Natural killer cell (primary cell): ENCODE data around the gene MICALL1. TPM values are rescaled to one million over a fixed set of nuclear protein-coding genes. Genes with fewer than 3 reads are reported as not detected.

Experiments used
- ATAC-seq, 3 donors: fragments of 150-1000 bp in 2 of 3; fragments of 200-7000 bp in 1 of 3; cut with Tn5 transposase; 1 replicate in 1 of 3; 2 replicates in 2 of 3; pipeline ENCODE4 v1.10.0; 2021; ENCODE audit warnings: mild to moderate bottlenecking in 2 of 3, moderate library complexity in 2 of 3
- DNase-seq, 2 donors: peaks; one replicate each; pipeline versions ENCODE4 v3.0.0 to v3.0.0-alpha.2; 2013 to 2021; ENCODE audit warnings: mixed read lengths in 1 of 2
- H3K27ac ChIP-seq: one replicate; pipeline ENCODE4 v1.5.1; 2013; ENCODE audit warnings: mild to moderate bottlenecking, low read length
- H3K27me3 ChIP-seq: one replicate; pipeline ENCODE4 v1.6.1; 2013; ENCODE audit warnings: low read length; ENCODE audit not compliant: control insufficient read depth, insufficient read depth
- H3K36me3 ChIP-seq: one replicate; pipeline ENCODE4 v1.6.1; 2013; ENCODE audit warnings: low read length; ENCODE audit not compliant: control insufficient read depth, insufficient read depth
- H3K4me1 ChIP-seq: one replicate; pipeline ENCODE4 v1.6.1; 2013; ENCODE audit warnings: low read length; ENCODE audit not compliant: control insufficient read depth, insufficient read depth
- H3K4me3 ChIP-seq: one replicate; pipeline ENCODE4 v1.5.1; 2013; ENCODE audit warnings: low read length
- H3K9me3 ChIP-seq: one replicate; pipeline ENCODE4 v1.6.1; 2013; ENCODE audit warnings: low read length; ENCODE audit not compliant: control insufficient read depth, insufficient read depth
- H3K27ac Mint-ChIP-seq, 2 donors: one replicate each; pipeline ENCODE4 v1.8.0; 2022; ENCODE audit warnings: mild to moderate bottlenecking in 2 of 2, mixed read lengths in 2 of 2, moderate library complexity in 1 of 2
- H3K27me3 Mint-ChIP-seq, 2 donors: one replicate each; pipeline ENCODE4 v1.8.0; 2022; ENCODE audit warnings: low read depth in 2 of 2, mixed read lengths in 2 of 2
- H3K36me3 Mint-ChIP-seq: one replicate; pipeline ENCODE4 v1.8.0; 2022; ENCODE audit warnings: mixed read lengths
- H3K4me1 Mint-ChIP-seq, 2 donors: one replicate each; pipeline ENCODE4 v1.8.0; 2022; ENCODE audit warnings: mixed read lengths in 2 of 2
- H3K4me3 Mint-ChIP-seq: one replicate; pipeline ENCODE4 v1.8.0; 2022; ENCODE audit warnings: mild to moderate bottlenecking, moderate library complexity, mixed read lengths
- H3K9me3 Mint-ChIP-seq, 2 donors: one replicate each; pipeline ENCODE4 v1.8.0; 2022; ENCODE audit warnings: mixed read lengths in 2 of 2
- CTCF ChIP-seq: fragments of 200-600 bp; IDR thresholded peaks from one replicate; pipeline ENCODE4 v1.8.0; 2022; ENCODE audit warnings: antibody characterized with exemption
- WGBS: methylation state at CpG from one replicate; pipeline ENCODE4 v1.1.7; 2013; ENCODE audit warnings: missing lambda C conversion rate; ENCODE audit not compliant: insufficient coverage; 5-methylcytosine and 5-hydroxymethylcytosine counted together
- intact Hi-C: fragments of 100-400 bp; cut with micrococcal nuclease; formaldehyde crosslinking; loops from one replicate; pipeline ENCODE4 v1.14.2; 2022
- total RNA-seq, 4 donors: library from RNA; stranded (reverse); fragments of 120-200 nt in 1 of 4; gene quantifications; one replicate each; pipeline versions ENCODE4 v1.2.3 to v1.2.4, GENCODE V29; 2013 to 2022

MICALL1 gene
- total RNA-seq, 3 donors from 2014 or later (not counting 1 experiment from before 2014, with no cell fraction given), result 24.6 to 34.3 (median 32.4) TPM

- no peaks in the 10 kb centered on the region for H3K27me3 ChIP-seq
- Mint-ChIP-seq H3K4me3 (no peak overlapping the region), H3K27me3 (no peaks in the 10 kb centered on the region), H3K36me3 (no peaks in the 10 kb centered on the region), H3K9me3 (no peaks in the 10 kb centered on the region), H3K27ac (no peak overlapping the region), H3K4me1 (peaks cover 6% of the 10 kb centered on the region in 2 donors)
- ATAC-seq, result no peak
- no peak overlapping the region for H3K4me3 ChIP-seq
- no peaks in the 10 kb centered on the region for H3K9me3 ChIP-seq
- 92% methylated on average over 25 of the region's 25 CpGs for WGBS
- TF ChIP-seq CTCF, result no peak
- intact Hi-C loops, result no loop called here
- no peak for DNase-seq
- H3K36me3 ChIP-seq, result peaks cover 32% of the 10 kb centered on the region
- peaks cover 5% of the 10 kb centered on the region for H3K4me1 ChIP-seq
- H3K27ac ChIP-seq, result no peak overlapping the region
Measured at GRCh38 chr22:37918580-37919270, 12.6 kb downstream of the MICALL1 start.

- peaks cover 5% of the 10 kb centered on the region for H3K4me1 ChIP-seq
- H3K9me3 Mint-ChIP-seq, result no peaks in the 10 kb centered on the region
- H3K36me3 ChIP-seq, result peaks cover 39% of the 10 kb centered on the region
- H3K4me1 Mint-ChIP-seq, result peaks cover 6% of the 10 kb centered on the region in 2 donors
- H3K36me3 Mint-ChIP-seq, result no peaks in the 10 kb centered on the region
- WGBS, result 33% methylated on average over 5 of the region's 5 CpGs
- no peaks in the 10 kb centered on the region for H3K27me3 ChIP-seq
- intact Hi-C loops, result no loop called here
- no peak for TF ChIP-seq CTCF
- H3K9me3 ChIP-seq, result no peaks in the 10 kb centered on the region
- ATAC-seq (no peak), DNase-seq (no peak)
- peak overlapping the region; percentile 74 to 79 for H3K27ac Mint-ChIP-seq
- H3K4me3 Mint-ChIP-seq, result peak overlapping the region; percentile 65
- no peak overlapping the region for H3K27ac ChIP-seq
- H3K27me3 Mint-ChIP-seq, result no peaks in the 10 kb centered on the region
- no peak overlapping the region for H3K4me3 ChIP-seq
Measured at GRCh38 chr22:37920126-37920525, 14.0 kb downstream of the MICALL1 start.

GRCh38 chr22:37922191-37922590 lies 16.1 kb downstream of the MICALL1 start:
- Histone ChIP-seq H3K27ac (no peak overlapping the region), H3K4me3 (no peak overlapping the region), H3K36me3 (peaks cover 51% of the 10 kb centered on the region), H3K9me3 (no peaks in the 10 kb centered on the region), H3K27me3 (no peaks in the 10 kb centered on the region), H3K4me1 (peaks cover 5% of the 10 kb centered on the region)
- ATAC-seq (no peak), DNase-seq (no peak)
- Mint-ChIP-seq H3K27ac (no peak overlapping the region), H3K4me1 (peaks cover 6% of the 10 kb centered on the region in 2 donors), H3K27me3 (no peaks in the 10 kb centered on the region), H3K4me3 (no peak overlapping the region), H3K36me3 (no peaks in the 10 kb centered on the region), H3K9me3 (no peaks in the 10 kb centered on the region)
- intact Hi-C loops, result no loop called here
- no peak for TF ChIP-seq CTCF
- whole genome bisulfite sequencing, result 95% methylated on average over 8 of the region's 11 CpGs

GRCh38 chr22:37923927-37924326 lies 17.8 kb downstream of the MICALL1 start:
- H3K36me3 Mint-ChIP-seq, result no peaks in the 10 kb centered on the region
- ATAC-seq, result no peak
- Histone ChIP-seq H3K27ac (no peak overlapping the region), H3K36me3 (peaks cover 45% of the 10 kb centered on the region), H3K4me3 (no peak overlapping the region), H3K4me1 (peaks cover 5% of the 10 kb centered on the region), H3K27me3 (no peaks in the 10 kb centered on the region), H3K9me3 (no peaks in the 10 kb centered on the region)
- no peak overlapping the region for H3K4me3 Mint-ChIP-seq
- DNase-seq, result no peak
- peaks cover 6% of the 10 kb centered on the region in 2 donors for H3K4me1 Mint-ChIP-seq
- no peak for TF ChIP-seq CTCF
- H3K27me3 Mint-ChIP-seq, result no peaks in the 10 kb centered on the region
- H3K27ac Mint-ChIP-seq, result no peak overlapping the region
- H3K9me3 Mint-ChIP-seq, result no peaks in the 10 kb centered on the region
- intact Hi-C loops, result no loop called here
- whole genome bisulfite sequencing, result 98% methylated on average over 4 of the region's 4 CpGs
